HG02610 (cell line): ENCODE measurements around the gene ARHGAP6.
"Not testable (repeated sequence)": the region's sequence is repeated elsewhere in the genome, so short reads cannot be mapped to it uniquely, and the experiment has no call there.

ENCODE experiments used
- ATAC-seq: cut with Tn5 transposase; IDR thresholded peaks from one replicate; pipeline ENCODE4 v1.9.1; 2021; ENCODE audit warnings: mild to moderate bottlenecking, moderate library complexity; ENCODE audit not compliant: unreplicated experiment

ARHGAP6 gene

DNA sequence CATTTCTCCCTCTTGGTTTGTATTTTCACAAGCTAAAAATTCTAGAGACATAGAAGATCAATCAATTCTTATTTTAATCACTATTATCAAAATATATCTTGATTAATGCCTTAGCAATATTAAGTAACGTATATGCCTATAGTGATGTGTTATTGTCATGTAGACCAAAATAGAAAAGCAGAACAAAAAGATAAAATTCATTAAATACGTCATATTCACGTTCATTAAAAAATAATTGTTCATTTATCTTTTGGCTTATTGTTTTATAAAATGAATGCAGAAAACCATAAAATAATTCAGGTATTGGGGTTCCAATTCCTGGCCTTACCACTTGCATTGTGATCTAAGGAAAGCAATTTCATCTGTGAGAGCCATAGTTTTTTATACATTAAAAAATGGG, 300.3 kb downstream of the ARHGAP6 start:
- no peak for ATAC-seq

DNA sequence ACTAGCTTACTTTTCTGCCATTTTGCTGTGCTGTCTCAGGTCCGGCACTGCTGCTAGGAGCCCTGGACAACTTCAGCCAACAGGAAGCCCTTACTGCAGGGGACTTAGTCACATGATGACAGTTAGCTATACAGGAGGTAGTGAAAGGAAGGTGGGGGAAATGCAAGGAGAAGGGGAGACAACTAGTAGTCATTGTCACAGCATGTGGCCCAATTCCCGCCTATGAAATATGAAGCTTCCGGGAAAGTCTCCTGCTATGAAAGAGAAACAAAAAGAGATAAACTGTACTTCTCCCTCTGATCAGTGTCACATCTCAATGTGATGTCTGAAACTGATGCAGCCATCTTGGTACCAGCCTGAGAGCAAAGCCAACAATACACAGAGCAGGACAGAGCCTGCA, 300.9 kb downstream of the ARHGAP6 start:
- ATAC-seq, result no peak

DNA sequence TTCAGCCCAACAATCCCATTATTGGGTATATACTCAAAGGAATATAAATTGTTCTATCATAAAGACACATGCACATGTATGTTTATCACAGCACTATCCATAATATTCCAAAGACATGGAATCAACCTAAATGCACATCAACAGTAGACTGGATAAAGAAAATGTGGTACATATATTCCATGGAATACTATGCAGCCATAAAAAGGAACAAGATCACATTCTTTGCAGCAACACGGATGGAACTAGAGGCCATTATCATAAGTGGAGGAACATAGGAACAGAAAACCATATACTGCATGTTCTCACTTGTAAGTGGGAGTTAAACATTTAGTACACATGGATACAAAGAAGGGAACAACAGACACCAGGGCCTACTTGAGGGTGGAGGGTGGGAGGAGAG, 301.9 kb downstream of the ARHGAP6 start:
- not testable (repeated sequence) for ATAC-seq

DNA sequence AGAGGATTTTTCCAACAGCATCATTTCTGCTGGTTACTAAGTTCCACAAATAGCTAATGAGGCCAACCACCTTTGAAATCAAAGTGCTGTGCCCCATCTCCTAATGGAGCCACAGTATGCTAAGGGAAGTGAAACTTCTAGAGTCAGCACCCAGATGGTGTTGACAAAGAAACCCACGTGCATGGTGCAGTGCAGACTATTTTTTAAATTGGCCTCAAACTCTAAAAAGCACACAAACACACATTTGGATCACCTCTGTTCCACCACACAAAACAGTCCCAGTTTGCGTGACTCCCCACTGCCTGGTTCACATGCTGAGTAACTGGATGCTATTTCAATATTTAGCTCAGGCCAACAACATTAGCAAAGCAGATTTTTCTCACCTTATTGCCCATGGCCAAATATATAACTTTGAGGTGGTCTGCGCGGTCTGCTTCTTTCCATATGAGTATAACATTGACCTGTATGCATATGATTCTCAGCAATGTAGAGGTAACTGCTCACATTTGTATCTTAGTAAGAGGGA, 302.6 kb downstream of the ARHGAP6 start:
- peak; percentile 90 for ATAC-seq

DNA sequence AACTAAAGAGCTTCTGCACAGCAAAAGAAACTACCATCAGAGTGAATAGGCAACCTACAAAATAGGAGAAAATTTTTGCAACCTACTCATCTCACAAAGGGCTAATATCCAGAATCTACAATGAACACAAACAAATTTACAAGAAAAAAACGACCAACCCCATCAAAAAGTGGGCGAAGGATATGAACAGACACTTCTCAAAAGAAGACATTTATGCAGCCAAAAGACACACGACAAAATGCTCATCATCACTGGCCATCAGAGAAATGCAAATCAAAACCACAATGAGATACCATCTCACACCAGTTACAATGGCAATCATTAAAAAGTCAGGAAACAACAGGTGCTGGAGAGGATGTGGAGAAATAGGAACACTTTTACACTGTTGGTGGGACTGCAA, 304.1 kb downstream of the ARHGAP6 start:
- ATAC-seq, result not testable (repeated sequence)

DNA sequence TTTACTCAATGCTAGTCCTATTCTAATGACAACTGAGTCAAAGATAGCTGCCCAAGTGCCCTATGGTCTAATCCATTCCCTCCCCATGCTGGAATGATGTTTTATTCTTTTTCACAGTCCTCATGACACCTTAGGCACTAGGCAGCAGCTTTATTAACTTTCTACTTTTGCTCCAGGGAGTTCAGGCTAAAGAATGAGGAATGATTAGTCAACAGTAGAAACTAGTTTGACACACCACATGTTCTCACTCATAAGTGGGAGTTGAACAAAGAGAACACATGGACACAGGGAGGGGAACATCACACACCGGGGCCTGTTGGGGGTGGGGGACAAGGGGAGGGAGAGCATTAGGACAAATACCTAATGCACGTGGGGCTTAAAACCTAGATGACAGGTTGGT, 309.8 kb downstream of the ARHGAP6 start:
- not testable (repeated sequence) for ATAC-seq

DNA sequence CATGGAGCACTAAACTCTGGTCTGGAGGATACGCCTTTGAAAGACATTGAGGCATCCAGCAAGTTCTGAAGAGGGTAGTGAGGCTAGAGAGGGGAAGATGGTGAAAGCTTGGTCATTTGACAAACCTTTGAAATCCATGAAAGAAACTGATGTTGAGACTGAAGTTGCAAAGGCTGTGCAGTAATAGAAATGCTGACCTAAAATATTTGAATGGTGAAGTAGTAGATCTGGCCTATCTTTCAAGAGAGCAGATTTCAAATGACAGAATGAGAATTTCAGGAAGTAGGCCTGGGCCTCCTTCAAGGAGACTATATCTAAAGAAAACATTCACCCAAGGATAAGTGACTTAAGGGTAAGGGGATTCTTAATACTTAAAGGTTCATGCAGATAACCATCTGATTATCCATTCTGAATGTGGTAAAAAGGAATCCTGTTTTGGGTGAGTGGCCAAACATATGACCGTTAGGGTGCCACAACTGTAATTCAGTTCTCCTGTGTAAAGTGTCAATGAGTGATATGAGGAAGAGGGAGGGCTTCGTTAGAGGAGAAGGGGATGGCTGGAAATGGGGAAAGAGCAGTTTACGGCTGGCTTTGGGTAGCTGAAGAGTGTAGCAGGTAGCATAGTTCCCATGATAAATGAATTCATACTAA, 310.3 kb downstream of the ARHGAP6 start:
- ATAC-seq, result no peak

DNA sequence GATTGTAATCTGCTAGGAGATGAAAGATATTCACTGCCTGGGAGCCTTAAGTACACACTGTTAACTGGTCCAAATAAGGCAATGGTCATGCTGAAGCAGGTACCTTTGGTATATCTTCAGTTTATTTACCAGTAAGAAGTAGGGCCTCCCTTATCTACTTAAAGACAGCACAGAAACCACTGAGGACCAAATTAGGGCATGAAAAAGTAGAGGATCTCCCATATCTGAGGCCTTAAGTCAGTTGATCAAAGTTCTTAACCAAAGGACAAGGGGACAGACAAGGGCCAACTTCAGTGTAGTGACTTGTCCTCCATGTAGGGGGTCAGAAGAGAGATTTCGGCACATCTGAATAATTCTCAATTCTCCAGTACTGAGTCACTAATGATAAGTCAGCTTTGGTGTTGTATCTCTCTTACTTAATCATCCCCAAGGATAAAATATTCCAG, 313.4 kb downstream of the ARHGAP6 start:
- no peak for ATAC-seq

DNA sequence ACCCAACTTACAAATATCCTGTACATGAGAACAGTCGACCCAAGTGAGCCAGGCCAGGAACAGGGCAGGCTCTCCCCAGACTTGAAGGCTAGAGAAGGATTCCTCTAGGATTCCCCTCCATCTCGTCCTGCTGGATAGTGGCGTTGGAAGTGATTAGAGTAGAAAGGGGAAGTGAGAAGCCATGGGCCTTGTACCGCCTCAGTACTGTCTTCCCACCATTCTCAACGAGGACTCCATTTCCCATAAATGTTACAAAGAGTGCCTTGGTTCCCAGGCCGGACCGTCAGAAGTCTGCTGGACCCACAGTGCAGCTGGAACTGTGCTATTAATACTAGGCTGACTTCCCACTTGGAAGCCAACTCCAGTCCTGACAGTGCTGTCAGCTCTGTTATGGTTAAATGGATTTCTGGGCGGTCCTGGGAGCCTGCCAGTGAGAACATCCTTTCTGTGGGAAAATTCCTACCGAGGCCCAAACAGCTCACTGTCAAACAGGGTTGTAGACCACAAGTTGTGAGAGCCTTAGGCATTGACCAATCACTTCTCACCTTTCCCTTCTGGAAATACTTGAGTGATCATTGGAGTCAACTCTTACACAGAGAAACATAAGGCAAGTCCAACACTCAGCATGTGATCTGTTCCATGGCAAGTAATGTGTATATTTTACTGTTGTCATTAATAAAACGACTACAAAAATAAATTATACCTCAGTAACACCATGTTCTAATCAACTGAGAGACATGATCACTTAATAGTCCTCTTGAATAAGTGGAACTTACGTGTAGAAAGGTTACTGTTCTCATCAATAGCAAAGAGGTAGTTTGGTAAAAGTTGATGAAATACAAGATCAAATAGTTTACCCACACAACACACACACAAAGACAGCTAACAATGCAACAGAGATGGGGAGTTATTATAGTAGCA, 314.1 kb downstream of the ARHGAP6 start:
- ATAC-seq, result peak; percentile 36

DNA sequence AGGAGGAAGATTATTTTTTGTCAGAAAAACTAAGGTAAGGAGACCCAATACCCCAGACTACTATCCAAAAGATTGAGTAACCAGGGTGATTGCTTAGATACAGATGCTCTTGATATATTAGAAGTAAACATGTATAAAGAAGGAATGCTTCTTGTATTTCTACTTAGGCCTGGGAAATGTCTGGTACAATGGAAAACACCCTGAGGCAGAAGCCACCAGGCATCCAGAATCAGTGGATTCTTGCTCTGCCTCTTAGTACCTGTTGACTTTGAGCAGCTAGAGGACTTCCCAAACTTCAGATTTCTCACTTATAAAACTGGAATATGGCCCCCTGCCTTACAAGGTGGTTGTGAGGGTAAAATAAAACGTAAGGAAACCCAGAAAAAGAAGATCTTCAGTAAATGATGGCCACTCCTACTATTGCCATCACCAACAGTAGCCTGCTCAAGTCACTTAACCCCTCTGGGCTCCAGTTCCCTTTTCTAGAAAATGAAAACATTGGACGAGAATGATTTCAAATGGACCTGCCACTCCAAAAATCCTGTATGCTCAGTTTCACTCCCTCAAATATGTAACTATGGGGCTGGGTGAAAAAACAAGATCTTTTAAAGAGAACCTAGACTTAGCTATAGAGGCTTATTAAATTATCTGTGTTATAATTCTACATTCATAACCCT, 315.9 kb downstream of the ARHGAP6 start:
- ATAC-seq, result no peak

DNA sequence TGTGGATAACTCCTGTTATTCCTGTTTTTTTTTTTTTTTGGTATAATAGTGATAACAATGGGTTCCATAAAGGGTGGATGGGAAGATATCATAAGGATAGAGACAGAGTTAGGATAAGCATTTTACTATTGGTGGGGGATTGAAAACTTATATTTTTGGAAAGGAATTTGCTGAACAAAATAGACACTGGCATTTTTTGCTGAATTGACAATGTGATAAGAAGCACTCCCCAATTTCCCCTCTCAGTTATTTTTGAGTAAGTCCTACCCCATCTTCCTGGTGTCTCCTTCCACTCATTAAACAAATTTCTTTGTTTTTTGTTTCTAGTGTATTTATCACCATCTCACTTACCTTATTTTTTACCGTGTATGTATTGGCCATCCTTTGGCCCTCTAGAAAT, 316.7 kb downstream of the ARHGAP6 start:
- ATAC-seq, result no peak

DNA sequence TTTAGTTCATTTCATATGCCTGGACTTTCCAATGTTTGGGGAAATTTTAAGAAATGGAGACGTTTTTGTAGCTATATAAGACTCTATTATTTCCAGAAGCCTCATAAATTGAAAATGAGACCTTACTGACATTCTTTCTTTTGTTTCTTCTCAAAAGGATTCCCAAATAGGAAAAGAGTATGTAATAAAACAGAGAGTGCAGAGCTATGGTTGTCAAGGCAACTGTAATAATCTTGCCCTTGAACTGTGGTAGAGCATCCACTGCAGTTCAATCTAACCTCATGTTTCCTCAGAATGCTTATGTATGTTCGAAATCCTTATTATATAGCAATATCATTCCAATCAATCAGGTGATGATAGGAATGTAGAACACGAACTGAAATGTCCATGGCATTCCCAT, 318.4 kb downstream of the ARHGAP6 start:
- no peak for ATAC-seq

DNA sequence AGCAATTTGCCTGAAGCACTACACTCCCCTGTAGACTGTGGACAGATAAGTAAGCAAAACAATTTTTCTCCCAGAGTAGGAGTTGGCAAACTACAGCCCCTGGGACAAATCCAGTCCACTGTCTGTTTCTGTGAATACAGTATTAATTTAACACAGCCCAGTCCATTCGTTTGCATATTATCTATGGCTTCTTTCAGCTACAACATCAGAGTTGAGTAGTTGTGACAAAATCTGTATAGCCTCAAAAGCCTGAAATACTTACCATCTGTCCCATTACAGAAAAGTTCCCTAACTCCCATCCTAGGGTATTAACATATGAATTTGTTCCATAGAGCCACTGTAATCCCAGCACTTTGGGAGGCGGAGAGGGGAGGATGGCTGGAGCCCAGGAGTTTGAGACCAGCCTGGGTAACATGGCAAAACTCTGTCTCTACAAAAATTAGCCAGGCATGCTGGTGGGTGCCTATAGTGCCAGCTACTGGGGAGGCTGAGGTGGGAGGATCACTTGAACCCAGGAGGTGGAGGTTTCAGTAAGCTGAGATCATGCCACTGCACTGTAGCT, 319.5 kb downstream of the ARHGAP6 start:
- ATAC-seq, result no peak

DNA sequence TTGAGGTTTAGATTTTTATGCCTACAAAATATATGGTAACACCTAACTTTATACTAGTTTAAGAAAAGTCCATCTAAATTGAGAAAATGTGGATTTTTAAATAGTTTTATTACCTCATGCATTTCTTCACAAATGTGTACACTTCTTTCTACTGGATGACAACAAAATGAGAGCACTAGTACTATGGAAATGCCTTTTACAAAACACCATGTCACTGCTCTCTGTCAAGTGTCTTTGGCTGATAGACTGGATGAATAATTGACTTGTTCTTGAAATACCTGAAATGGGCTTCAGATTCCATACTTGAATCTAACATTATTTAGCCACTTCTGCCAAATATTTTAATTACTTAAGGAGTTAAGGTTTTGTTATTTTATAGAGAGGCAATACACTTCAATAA, 323.0 kb downstream of the ARHGAP6 start:
- ATAC-seq, result no peak

DNA sequence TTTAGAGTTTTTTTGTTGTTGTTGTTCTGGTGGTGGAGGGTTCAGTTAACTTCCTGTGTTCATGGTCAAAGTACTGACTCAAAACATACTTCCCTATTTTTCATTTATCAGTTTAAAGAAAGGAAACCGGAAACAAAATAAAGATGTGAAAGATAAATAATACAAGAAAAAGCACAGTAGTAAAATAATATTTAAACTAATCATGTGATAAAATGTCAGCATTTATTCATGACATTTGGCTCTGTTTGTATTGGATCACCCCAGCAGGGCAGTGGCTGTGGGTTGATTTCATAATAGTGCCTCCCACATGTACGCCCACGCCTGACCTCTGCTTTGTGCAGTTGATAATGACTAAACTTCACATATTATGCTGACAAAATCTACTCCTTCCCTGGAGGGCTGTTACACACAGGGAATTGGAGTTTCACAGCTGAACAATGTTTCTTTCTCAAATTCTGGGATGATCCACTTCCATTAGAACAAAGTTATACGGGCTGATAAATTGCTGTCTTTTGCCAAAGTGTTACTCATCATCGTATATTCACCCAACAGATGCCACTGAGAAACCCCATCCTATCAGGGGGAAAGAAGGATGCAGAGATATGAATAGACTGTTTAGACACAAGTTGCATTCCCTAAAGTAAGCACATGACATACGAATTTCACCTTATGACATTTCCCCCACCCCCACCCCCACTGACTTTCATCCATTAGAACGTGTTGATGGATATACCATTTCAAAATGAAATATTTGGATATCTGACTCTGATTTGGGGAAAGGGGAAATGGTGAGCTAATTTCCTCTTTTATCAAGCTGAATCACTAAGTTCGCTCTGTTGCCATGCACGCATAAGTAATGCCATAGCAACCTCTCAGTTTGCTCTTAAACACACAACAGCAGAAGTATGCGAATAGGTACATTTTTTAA, 324.2 kb downstream of the ARHGAP6 start:
- ATAC-seq, result peak; percentile 63

DNA sequence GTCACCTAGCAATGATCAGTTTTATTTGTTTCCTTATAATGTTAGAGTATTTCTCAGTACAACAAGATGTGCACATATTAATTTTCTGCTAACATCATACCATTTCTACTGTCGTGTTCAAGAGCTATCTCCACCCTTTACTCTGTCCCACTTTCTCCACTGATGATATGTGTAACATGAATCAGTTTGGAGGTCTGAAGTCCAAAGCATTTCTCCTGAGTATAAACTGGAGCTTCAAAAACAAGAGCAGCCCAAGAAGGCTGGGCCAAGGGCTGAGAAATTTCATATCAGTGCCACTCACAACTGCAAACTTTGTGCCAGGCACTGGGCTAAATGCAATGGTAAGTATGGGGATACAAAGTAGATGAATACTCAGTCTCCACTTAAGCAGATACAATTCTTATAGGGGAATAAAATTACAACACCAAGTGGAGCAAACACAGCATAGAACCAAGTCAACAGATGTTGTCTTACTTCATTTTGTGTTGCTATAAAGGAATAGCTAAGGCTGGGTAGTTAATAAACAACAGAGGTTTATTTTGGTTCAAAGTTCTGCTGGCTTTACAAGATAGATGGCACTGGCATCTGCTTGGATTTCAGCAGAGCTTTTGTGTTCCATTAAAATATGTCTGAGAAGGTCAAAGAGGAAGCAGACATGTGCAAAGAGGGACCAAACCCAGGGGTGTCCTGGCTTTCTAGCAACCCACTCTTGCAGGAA, 328.3 kb downstream of the ARHGAP6 start:
- ATAC-seq, result no peak

DNA sequence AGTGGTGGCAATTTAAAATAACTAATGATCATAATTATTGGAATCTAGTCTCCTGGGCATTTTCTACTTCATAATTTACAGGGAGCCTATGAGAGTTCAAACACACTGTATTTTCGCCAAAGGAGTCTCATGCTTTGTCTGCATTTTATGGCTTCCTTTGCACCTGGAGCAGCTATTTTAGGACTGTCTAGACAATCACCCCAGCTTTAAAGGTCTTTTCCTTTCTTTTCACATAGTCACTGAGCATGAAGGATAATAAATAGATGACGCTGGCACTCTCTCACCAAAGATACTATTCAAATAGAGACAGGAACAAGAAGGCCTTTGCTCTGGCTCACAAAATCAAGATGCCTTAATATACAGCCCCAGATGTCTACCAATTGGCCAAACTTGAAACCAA, 329.5 kb downstream of the ARHGAP6 start:
- no peak for ATAC-seq

DNA sequence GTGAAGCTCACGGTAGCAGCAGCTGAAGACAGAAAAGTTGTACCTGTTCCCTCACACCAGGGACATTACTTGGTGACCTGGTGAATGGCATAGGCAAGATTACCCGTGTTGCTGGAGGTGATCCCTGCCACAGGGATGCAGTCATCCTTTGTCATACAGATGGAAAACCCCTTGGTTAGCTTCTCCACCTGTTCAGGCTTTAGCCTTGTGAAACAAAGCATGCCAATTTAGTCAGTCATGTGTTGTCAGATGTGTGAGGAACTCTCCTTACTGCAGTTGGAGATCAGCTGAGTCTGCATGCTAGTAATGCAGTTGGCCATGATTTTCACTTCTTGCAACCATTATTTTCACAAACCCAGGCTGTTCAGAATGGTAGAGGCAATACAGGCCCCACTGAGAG, 331.6 kb downstream of the ARHGAP6 start:
- ATAC-seq, result no peak

DNA sequence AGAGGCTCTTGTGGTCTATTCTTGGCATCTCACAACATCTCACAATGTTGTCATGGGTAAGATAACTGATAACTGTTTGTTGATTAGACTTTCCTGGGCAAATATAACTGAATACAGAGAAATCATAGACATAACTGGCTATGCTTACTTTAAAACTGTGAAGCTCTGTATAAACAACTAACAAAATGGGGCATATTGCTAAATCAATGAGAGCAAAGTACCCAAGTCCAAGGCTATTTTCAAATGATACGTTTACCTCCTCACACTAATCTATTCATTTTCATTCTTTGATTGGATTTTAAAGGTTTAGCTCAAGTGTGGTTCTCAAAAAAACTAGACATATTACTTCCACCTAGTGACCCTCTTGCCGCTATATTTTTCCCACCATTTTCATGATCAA, 333.9 kb downstream of the ARHGAP6 start:
- no peak for ATAC-seq
